ENCODE results near the gene CCT3.
A peak's percentile ranks its signal among the peaks of the same experiment; 100 is the strongest.
"Not testable (repeated sequence)": the region's sequence is repeated elsewhere in the genome, so short reads cannot be mapped to it uniquely, and the experiment has no call there.

Gene CCT3

GRCh38 chr1:156336242-156336641 lies 1.9 kb downstream of the CCT3 start:
- no peak for DNase-seq (ENCODE audit: low read depth in 2 of 2)

DNA sequence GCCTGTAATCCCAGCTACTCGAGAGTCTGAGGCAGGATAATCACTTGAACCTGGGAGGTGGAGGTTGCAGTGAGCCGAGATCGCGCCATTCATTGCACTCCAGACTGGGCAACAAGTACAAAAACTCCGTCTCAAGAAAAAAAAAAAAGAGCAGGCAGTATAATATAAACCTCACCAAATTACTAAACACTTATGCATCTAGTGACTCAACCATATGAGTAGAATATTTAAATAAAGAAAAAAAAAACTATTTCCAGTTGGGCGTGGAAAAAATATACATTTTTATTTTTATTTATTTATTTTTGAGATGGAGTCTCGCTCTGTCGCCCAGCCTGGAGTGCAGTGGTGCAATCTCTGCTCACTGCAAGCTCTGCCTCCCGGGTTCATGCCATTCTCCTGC lies 14.9 kb downstream of the CCT3 start:
- not testable (repeated sequence) for DNase-seq (ENCODE audit: low read depth in 2 of 2)

DNA sequence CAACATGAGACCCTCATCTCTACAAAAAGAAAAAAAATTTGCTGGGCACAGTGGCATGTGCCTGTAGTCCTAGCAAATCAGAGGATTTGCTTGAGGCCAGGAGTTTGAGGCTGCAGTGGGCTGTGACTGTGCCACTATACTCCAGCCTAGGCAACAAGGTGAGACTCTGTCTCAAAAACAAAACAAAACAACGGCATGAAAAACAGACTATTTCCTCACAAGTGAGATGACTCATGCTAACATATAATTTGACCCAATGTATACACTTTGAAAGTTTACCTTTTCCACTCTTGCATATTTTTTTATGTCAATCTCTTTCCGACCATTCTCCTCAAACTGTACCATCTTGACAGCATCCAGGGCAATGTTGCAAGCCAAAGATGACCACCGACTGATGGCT lies 17.5 kb downstream of the CCT3 start:
- no peak for DNase-seq (ENCODE audit: low read depth in 2 of 2)

GRCh38 chr1:156319664-156320063 lies 18.4 kb downstream of the CCT3 start:
- DNase-seq (ENCODE audit: low read depth in 2 of 2) = no peak

GRCh38 chr1:156316909-156317308 lies 21.2 kb downstream of the CCT3 start:
- DNase-seq (ENCODE audit: low read depth in 2 of 2) = no peak

- DNase-seq (ENCODE audit: low read depth in 2 of 2) = no peak
These were observed 27.1 kb downstream of the CCT3 start for GRCh38 chr1:156310962-156311361.

DNA sequence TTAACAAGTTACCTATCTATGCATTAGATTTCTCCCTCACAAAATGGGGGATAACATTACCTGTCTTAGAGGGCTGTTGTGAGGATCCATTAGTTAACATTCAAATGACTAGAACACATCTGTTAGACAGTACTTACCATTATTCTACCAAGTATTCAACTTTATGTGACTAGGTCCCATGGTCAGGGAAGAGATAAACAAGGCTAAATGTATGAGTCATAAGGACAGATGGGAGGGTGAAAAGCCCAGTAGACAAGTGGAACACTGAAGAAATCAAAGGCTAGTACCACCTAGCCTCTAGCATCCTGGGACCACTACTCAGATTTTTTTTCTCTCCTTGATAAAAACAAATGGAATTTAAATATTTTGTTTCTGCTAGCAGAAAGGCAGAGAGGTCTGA lies 30.0 kb downstream of the CCT3 start:
- no peak for DNase-seq (ENCODE audit: low read depth in 2 of 2)

DNA sequence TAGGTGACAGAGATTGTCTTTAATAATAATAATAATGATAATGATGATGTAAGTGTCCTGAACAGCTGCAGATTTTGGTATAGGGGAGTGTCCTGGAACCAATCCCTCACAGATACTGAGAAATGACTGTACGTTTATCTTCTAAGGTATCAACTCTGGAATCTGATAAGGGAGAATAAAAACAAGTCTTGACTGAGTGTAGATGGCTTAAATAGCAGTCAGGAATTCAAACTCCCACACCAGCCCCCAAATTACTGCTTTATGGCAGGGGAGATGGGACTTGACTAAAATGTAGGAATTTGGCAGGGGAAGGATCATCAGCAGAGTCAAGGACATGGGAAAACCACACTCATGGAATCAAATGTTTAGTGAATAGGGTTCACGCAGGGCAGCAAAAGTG lies 32.9 kb downstream of the CCT3 start:
- DNase-seq (ENCODE audit: low read depth in 2 of 2) = no peak

DNA sequence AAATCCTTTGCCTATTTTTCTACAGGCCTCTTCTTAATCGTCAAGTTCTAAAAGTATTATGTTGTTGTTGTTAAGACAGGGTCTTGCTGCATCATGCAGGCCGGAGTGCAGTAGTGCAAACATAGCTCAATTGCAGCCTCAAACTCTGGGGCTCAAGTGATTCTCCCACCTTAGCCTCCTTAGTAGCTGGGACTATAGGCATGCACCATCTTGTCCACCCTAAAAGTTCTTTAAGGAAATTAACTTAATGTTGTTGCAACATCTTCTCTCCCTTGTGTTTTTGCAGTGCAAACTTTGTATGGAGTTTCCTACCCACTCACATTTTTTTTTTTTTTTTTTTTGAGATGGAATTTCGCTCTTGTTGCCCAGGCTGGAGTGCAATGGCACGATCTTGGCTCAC lies 34.9 kb downstream of the CCT3 start:
- no peak for DNase-seq (ENCODE audit: low read depth in 2 of 2)

- DNase-seq (ENCODE audit: low read depth in 2 of 2) = no peak
These were observed 39.2 kb downstream of the CCT3 start, which contains the start of gene VHLL for GRCh38 chr1:156298852-156299357. Gene VHLL (minus strand): TSS chr1:156299307. CDS start chr1:156299189, 118 bp downstream.

GRCh38 chr1:156295391-156295947 lies 42.6 kb downstream of the CCT3 start, which contains the start of gene GLMP:
Gene GLMP (minus strand): TSS chr1:156295679. CDS start chr1:156295645, 34 bp downstream.
- DNase-seq (ENCODE audit: low read depth in 2 of 2) = peak in 1 of 2 donors; percentile 27

GRCh38 chr1:156293895-156294294 lies 44.2 kb downstream of the CCT3 start:
- no peak for DNase-seq (ENCODE audit: low read depth in 2 of 2)

GRCh38 chr1:156293098-156293434 lies 45.0 kb downstream of the CCT3 start:
- DNase-seq (ENCODE audit: low read depth in 2 of 2) = no peak

DNA sequence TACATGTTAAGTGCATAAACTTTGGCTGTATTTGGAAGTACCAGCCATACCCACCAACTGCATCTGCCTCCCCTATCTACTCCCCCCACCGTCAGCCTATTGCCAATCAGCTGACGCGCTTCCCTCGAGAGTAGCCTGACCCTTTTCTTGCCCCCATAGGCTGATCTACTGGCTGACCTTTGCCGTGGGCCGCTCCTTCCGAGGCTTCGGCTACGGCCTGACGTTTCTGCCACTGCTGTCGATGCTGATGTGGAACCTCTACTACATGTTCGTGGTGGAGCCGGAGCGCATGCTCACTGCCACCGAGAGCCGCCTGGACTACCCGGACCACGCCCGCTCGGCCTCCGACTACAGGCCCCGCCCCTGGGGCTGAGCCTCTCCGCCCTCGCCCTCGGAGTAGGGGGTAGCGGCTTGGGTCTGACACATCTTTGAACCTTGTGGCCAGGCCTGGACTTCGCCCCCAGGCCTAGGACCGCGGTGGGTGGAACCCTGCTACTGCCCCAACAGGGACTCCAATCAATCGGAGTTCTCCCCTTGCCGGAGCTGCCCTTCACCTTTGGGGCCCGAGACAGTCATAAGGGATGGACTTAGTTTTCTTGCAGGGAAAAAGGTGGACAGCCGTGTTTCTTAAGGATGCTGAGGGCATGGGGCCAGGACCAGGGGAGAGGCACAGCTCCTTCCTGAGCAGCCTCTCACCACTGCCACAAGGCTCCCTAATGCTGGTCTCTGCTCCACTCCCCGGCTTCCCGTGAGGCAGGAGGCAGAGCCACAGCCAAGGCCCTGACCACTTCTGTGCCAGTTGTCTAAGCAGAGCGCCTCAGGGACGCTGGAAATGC lies 46.6 kb downstream of the CCT3 start:
- DNase-seq (ENCODE audit: low read depth in 2 of 2) = no peak

GRCh38 chr1:156289857-156290256 lies 48.2 kb downstream of the CCT3 start:
- DNase-seq (ENCODE audit: low read depth in 2 of 2) = no peak

- no peak for DNase-seq (ENCODE audit: low read depth in 2 of 2)
These were observed 52.0 kb downstream of the CCT3 start for GRCh38 chr1:156286061-156286460.

GRCh38 chr1:156285437-156285836 lies 52.7 kb downstream of the CCT3 start:
- no peak for DNase-seq (ENCODE audit: low read depth in 2 of 2)

GRCh38 chr1:156284757-156285156 lies 53.3 kb downstream of the CCT3 start:
- no peak for DNase-seq (ENCODE audit: low read depth in 2 of 2)

- DNase-seq (ENCODE audit: low read depth in 2 of 2) = no peak
These were observed 54.0 kb downstream of the CCT3 start, which contains the start of gene TMEM79 for GRCh38 chr1:156284112-156284511. Gene TMEM79 (plus strand): TSS chr1:156284325. CDS start chr1:156285227, 902 bp downstream.

DNA sequence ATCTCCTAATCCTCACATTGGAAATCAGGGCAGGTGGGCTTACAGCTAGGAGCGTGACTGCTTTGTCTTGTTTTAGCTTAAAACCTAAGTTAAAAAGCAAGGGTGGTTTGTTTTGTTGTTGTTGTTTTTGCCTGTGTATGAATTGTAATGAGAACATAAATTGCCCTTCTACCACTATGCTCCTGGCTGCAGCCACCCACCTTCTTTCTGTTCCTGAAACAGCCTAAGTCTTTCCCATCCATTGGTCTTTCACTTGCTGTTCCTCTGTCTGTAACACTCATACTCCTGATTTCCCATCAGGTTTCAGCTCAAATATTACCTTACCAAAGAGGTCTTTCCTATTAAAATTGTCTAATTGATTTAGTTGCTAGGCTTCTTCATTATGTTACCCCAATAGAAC lies 54.6 kb downstream of the CCT3 start:
- DNase-seq (ENCODE audit: low read depth in 2 of 2) = no peak

DNA sequence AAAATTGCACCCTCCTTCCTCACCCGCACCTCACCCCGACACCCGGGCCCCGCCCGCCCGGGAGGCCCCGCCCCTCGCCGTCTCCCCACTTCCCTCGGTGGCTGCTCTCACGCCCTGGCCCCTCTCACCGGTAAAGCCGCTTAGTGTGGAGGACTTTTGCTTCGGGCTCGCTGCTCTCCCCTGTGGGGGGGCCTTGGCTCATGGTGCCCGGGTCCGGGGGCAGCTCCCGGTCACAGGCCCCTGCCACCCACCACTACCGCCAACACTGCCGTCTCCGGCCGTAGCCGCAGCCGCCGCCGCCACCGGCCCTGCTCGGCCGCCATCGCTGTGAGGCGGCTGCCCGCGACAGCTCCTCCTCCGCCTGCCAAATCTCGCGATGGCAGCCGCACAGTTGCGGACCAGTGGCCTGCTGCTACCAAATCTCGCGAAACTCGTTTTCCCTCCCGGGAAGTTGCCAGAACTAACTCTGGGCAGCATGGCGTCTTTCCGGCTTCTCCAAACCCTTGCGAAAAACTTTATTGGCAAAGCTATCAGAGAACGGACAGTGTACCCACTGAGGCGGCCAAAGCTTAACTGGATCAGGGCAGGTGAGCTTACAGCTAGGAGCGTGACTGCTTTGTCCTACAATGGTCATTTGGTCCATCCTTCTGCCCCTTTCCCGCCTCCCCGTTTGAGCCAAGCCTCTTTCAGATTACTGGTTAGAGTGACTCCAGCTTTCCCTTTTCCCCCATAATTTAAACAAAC lies 55.4 kb downstream of the CCT3 start, which contains the start of gene SMG5:
Gene SMG5 (minus strand): TSS at position 347 of the 744 bp plus-strand sequence. CDS start 145 bp downstream, at position 202.
- DNase-seq (ENCODE audit: low read depth in 2 of 2) = peak; percentile 89 to 92
